ENCODE data around the gene PNPLA5. TPM values are rescaled to one million over a fixed set of nuclear protein-coding genes. Genes with fewer than 3 reads are reported as not detected.

Gene PNPLA5, protein sequence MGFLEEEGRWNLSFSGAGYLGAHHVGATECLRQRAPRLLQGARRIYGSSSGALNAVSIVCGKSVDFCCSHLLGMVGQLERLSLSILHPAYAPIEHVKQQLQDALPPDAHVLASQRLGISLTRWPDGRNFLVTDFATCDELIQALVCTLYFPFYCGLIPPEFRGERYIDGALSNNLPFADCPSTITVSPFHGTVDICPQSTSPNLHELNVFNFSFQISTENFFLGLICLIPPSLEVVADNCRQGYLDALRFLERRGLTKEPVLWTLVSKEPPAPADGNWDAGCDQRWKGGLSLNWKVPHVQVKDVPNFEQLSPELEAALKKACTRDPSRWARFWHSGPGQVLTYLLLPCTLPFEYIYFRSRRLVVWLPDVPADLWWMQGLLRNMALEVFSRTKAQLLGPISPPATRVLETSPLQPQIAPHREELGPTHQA
- total RNA-seq (2014; rRNA removed; shearing (Covaris generic)) = not detected in 2 replicates
- total RNA-seq (2022) = 0.15 TPM in 1 of 2 replicates, not detected in the other
- Bru-seq, nascent RNA = percentile 8 among the genes with signal in this experiment
- percentile 9 among the genes with signal in this experiment for BruChase-seq, experiment 1, labeled RNA remaining after a 6-hour chase
- BruChase-seq, experiment 2, labeled RNA remaining after a 2-hour chase = not detected
- long read RNA-seq = 0 reads

GRCh38 chr22:43891360-43892182 is at the start of gene PNPLA5:
Gene PNPLA5, minus strand, starts transcription at chr22:43892013. Its CDS starts 133 bp downstream, at chr22:43891880.
- no TSS peak for BruUV-seq (replicated peaks)
- no peaks in the 10 kb centered on the region for H3K36me3 ChIP-seq (ENCODE audit: insufficient read depth, low read length)
- no peaks in the 10 kb centered on the region for H4K20me1 ChIP-seq (ENCODE audit: insufficient read depth, low read length)
- no peaks in the 10 kb centered on the region for H3K9me2 ChIP-seq (ENCODE audit: insufficient read depth, low read length)
- no peak for DNase-seq (ENCODE audit: low spot score)
- no peak within 1 kb of the TSS for H3K4me3 ChIP-seq (ENCODE audit: low read depth, low read length, poor library complexity, severe bottlenecking)
- TF ChIP-seq EZH2phosphoT487 (IDR thresholded peaks at IDR 0.05; ENCODE audit: borderline replicate concordance, low read depth, low read length) = no peak
- no peak for TF ChIP-seq CTCF (conservative IDR thresholded peaks at IDR 0.05; ENCODE audit: low read length)
- no peaks in the 10 kb centered on the region for H3K9me3 ChIP-seq (ENCODE audit: low read length)
- no peak within 1 kb of the TSS for H3K27ac ChIP-seq (ENCODE audit: low read depth, low read length, poor library complexity, severe bottlenecking)
- ChIA-PET POLR2A (no interaction called here), CTCF (ENCODE audit: unreplicated experiment) (no interaction called here)
- H3K79me2 ChIP-seq (ENCODE audit: insufficient read depth, low read depth, low read length) = no peaks in the 10 kb centered on the region
- intact Hi-C loops (cut with micrococcal nuclease; ENCODE audit: unreplicated experiment) = no loop called here
- no peak within 1 kb of the TSS for H3K4me2 ChIP-seq (ENCODE audit: low read length)
- H3K4me1 ChIP-seq (ENCODE audit: insufficient read depth, low read length, poor library complexity, severe bottlenecking) = no peaks in the 10 kb centered on the region
- no peak within 1 kb of the TSS for H2AFZ ChIP-seq (ENCODE audit: low read length)

DNA sequence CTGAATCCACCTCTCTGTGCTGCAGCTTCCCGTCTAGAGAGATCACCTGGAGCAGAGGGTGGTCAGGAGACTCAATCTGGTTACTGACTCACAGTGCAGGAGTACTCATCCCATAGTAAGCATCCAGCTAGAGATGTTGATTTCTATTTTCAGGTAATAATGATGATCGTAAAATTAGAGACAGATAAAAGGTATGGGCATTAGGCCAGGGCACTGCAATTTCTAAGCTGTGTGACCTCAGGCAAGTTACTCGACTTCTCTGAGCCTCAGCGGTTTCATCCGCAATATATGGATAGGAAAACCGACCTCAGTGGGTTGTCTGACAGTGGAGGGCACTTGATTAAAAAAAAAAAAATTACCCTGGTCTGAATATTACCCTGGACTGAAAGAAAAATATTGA is 49.6 kb upstream of the PNPLA5 start:
- intact Hi-C loops (cut with micrococcal nuclease; ENCODE audit: unreplicated experiment) = no loop called here
- Histone ChIP-seq H3K4me2 (ENCODE audit: low read length) (no peak overlapping the region), H3K9me3 (ENCODE audit: low read length) (no peaks in the 10 kb centered on the region), H3K36me3 (ENCODE audit: insufficient read depth, low read length) (no peaks in the 10 kb centered on the region), H2AFZ (ENCODE audit: low read length) (no peak overlapping the region), H3K4me3 (ENCODE audit: low read depth, low read length, poor library complexity, severe bottlenecking) (no peak overlapping the region), H4K20me1 (ENCODE audit: insufficient read depth, low read length) (no peaks in the 10 kb centered on the region), H3K9me2 (ENCODE audit: insufficient read depth, low read length) (no peaks in the 10 kb centered on the region), H3K79me2 (ENCODE audit: insufficient read depth, low read depth, low read length) (no peaks in the 10 kb centered on the region), H3K27ac (ENCODE audit: low read depth, low read length, poor library complexity, severe bottlenecking) (no peak overlapping the region), H3K4me1 (ENCODE audit: insufficient read depth, low read length, poor library complexity, severe bottlenecking) (no peaks in the 10 kb centered on the region)
- TF ChIP-seq CTCF (conservative IDR thresholded peaks at IDR 0.05; ENCODE audit: low read length) (no peak), EZH2phosphoT487 (IDR thresholded peaks at IDR 0.05; ENCODE audit: borderline replicate concordance, low read depth, low read length) (no peak)
- ChIA-PET CTCF (ENCODE audit: unreplicated experiment) (no interaction called here), POLR2A (no interaction called here)
- BruUV-seq (replicated peaks) = no TSS peak
- DNase-seq (ENCODE audit: low spot score) = no peak

Data from OCI-LY7 (cell line).